Stomach (tissue), 9 donors: Measurements from ENCODE around the gene ANKRD53. TPM values are rescaled to one million over a fixed set of nuclear protein-coding genes. Genes with fewer than 3 reads are reported as not detected.

ENCODE experiments used
- DNase-seq, 2 donors: peaks; one replicate each; pipeline versions ENCODE4 v3.0.0 to v3.0.0-alpha.2; 2013 to 2019
- H3K27ac ChIP-seq, 5 donors: fragments of 200-600 bp in 4 of 5; sonication (generic) in 4 of 5; one replicate each; pipeline ENCODE4 v1.5.1; 2013 to 2019; ENCODE audit warnings: mild to moderate bottlenecking in 1 of 5, moderate library complexity in 1 of 5
- H3K27me3 ChIP-seq, 3 donors: fragments of 200-600 bp; sonication (generic); one replicate each; pipeline ENCODE4 v1.5.1; 2017 to 2019; ENCODE audit warnings: mixed run types in 1 of 3
- H3K36me3 ChIP-seq, 4 donors: fragments of 200-600 bp; sonication (generic); 1 replicate in 3 of 4; 2 replicates in 1 of 4; pipeline ENCODE4 v1.5.1; 2016 to 2019
- H3K4me1 ChIP-seq, 4 donors: fragments of 200-600 bp; sonication (generic); one replicate each; pipeline ENCODE4 v1.5.1; 2016 to 2019
- H3K4me3 ChIP-seq, 4 donors: fragments of 200-600 bp; sonication (generic) in 3 of 4; one replicate each; pipeline ENCODE4 v1.5.1; 2016 to 2019; ENCODE audit warnings: mild to moderate bottlenecking in 1 of 4
- H3K9me3 ChIP-seq, 4 donors: fragments of 200-600 bp; sonication (generic); one replicate each; pipeline ENCODE4 v1.5.1; 2016 to 2019
- CTCF ChIP-seq, 7 experiments: fragments of 450-650 bp in 4 of 7; fragments of 200-600 bp in 3 of 7; sonication (generic) in 3 of 7; IDR thresholded peaks; one replicate each; pipeline ENCODE4 v1.5.1; 2016 to 2019; ENCODE audit warnings: antibody characterized with exemption in 7 of 7, control low read depth in 2 of 7, mild to moderate bottlenecking in 1 of 7
- EP300 ChIP-seq: sonication (generic); formaldehyde crosslinking; IDR thresholded peaks from one replicate; pipeline ENCODE4 v1.6.1; 2017; ENCODE audit warnings: antibody characterized with exemption
- POLR2A ChIP-seq, 4 donors: fragments of 450-650 bp; IDR thresholded peaks; one replicate each; pipeline ENCODE4 v1.6.1; 2016; ENCODE audit warnings: antibody characterized with exemption in 4 of 4, control low read depth in 2 of 4, mild to moderate bottlenecking in 1 of 4, moderate library complexity in 1 of 4
- POLR2AphosphoS5 ChIP-seq, 3 donors: sonication (generic); formaldehyde crosslinking; IDR thresholded peaks; one replicate each; pipeline ENCODE4 v1.6.1; 2016; ENCODE audit warnings: antibody characterized with exemption in 3 of 3
- WGBS, 5 donors: extraction: QIAGEN DNeasy Blood & Tissue Kit in 3 of 5; methylation state at CpG; one replicate each; pipeline versions ENCODE4 v1.1.5 to v1.1.7; 2013 to 2018; 5-methylcytosine and 5-hydroxymethylcytosine counted together
- intact Hi-C: fragments of 100-400 bp; cut with DNase I; formaldehyde crosslinking; loops from one replicate; pipeline ENCODE4 v1.15.1; 2023; ENCODE audit warnings: low total_unique reads
- polyA plus RNA-seq, 3 donors: library from polyadenylated mRNA; stranded (reverse); fragments of 200-250 nt; gene quantifications; one replicate each; pipeline ENCODE4 v1.2.3, GENCODE V29; 2013
- total RNA-seq, 5 donors: library from RNA; depleted of rRNA; stranded (reverse); fragments of >200 nt; gene quantifications; one replicate each; pipeline versions ENCODE4 v1.1.0 to v1.2.3, GENCODE V29; 2014 to 2016
- donor health status: healthy with polysubstance abuse.
- donor health status: Bipolar disorder and iron deficiency.
- donor health status: healthy.

The ANKRD53 gene
- total and polyA plus RNA-seq, 8 donors = 0.45 to 2.3 (median 1.1) TPM; not detected in 4

GRCh38 chr2:70991142-70991541 lies 12.7 kb downstream of the ANKRD53 start:
- 88 to 100% (median 95%) methylated on average over 3 to 5 of the region's 5 CpGs for WGBS, 5 donors
- peaks cover 43 to 61% (median 60%) of the 10 kb centered on the region in 4 donors for H3K36me3 ChIP-seq

GRCh38 chr2:70991742-70992141 lies 13.3 kb downstream of the ANKRD53 start:
- Histone ChIP-seq H3K27me3 (no peaks in the 10 kb centered on the region), H3K27ac (no peak overlapping the region), H3K9me3 (no peaks in the 10 kb centered on the region), H3K4me1 (peaks cover 24 to 42% (median 34%) of the 10 kb centered on the region in 4 donors), H3K4me3 (no peak overlapping the region), H3K36me3 (peaks cover 40 to 55% (median 54%) of the 10 kb centered on the region in 4 donors)
- TF ChIP-seq POLR2AphosphoS5 (IDR thresholded peaks at IDR 0.05) (no peak), POLR2A (IDR thresholded peaks at IDR 0.05) (no peak), CTCF (IDR thresholded peaks at IDR 0.05) (no peak), EP300 (no peak)
- 81 to 90% (median 88%) methylated on average over 9 of the region's 9 CpGs for whole genome bisulfite sequencing, 5 donors
- DNase-seq = no peak
- intact Hi-C loops = no loop called here

More at GRCh38 chr2:70991142-70991541, 12.7 kb downstream of the ANKRD53 start:
- H3K4me3 ChIP-seq = no peak overlapping the region
- intact Hi-C loops = no loop called here
- peaks cover 24 to 42% (median 34%) of the 10 kb centered on the region in 4 donors for H3K4me1 ChIP-seq
- DNase-seq = no peak
- TF ChIP-seq POLR2A (IDR thresholded peaks at IDR 0.05) = no peak
- TF ChIP-seq EP300 = no peak
- TF ChIP-seq CTCF (IDR thresholded peaks at IDR 0.05) = no peak
- no peak for TF ChIP-seq POLR2AphosphoS5 (IDR thresholded peaks at IDR 0.05)
- no peak overlapping the region for H3K27ac ChIP-seq
- no peaks in the 10 kb centered on the region for H3K27me3 ChIP-seq
- no peaks in the 10 kb centered on the region for H3K9me3 ChIP-seq

- Histone ChIP-seq H3K4me3 (peak overlapping the region; percentile 94 to 99 (median 98)), H3K27ac (peak overlapping the region in 2 of 5 donors; percentile 91 to 92), H3K9me3 (no peaks in the 10 kb centered on the region), H3K4me1 (peaks cover 24 to 39% (median 31%) of the 10 kb centered on the region in 4 donors), H3K27me3 (no peaks in the 10 kb centered on the region), H3K36me3 (peaks cover 25 to 40% (median 40%) of the 10 kb centered on the region in 4 donors)
- TF ChIP-seq EP300 = no peak
- no peak for TF ChIP-seq CTCF (IDR thresholded peaks at IDR 0.05)
- TF ChIP-seq POLR2A (IDR thresholded peaks at IDR 0.05) = no peak
- no peak for TF ChIP-seq POLR2AphosphoS5 (IDR thresholded peaks at IDR 0.05)
- intact Hi-C loops = no loop called here
- 82 to 85% (median 83%) methylated on average over 12 of the region's 12 CpGs for WGBS, 5 donors
- no peak for DNase-seq
Measured at GRCh38 chr2:70992945-70993853, 14.8 kb downstream of the ANKRD53 start.

- H3K27ac ChIP-seq = peak overlapping the region; percentile 80 to 92 (median 87)
- 0 to 1% (median 0%) methylated on average over 31 to 49 of the region's 49 CpGs for WGBS, 5 donors
- DNase-seq = peak in 1 of 2 donors; percentile 54
- peak overlapping the region; percentile 94 to 99 (median 98) for H3K4me3 ChIP-seq
- H3K4me1 ChIP-seq = peaks cover 24 to 35% (median 29%) of the 10 kb centered on the region in 4 donors
- no peaks in the 10 kb centered on the region for H3K9me3 ChIP-seq
- no peaks in the 10 kb centered on the region for H3K27me3 ChIP-seq
- H3K36me3 ChIP-seq = peaks cover 16 to 30% (median 30%) of the 10 kb centered on the region in 4 donors
- intact Hi-C loops = no loop called here
- TF ChIP-seq POLR2A (IDR thresholded peaks at IDR 0.05) (no peak), CTCF (IDR thresholded peaks at IDR 0.05) (no peak), POLR2AphosphoS5 (IDR thresholded peaks at IDR 0.05) (no peak), EP300 (no peak)
Measured at GRCh38 chr2:70994009-70994698, 15.7 kb downstream of the ANKRD53 start.
